ENCODE measurements around the gene MAP3K5.

MAP3K5 gene

DNA sequence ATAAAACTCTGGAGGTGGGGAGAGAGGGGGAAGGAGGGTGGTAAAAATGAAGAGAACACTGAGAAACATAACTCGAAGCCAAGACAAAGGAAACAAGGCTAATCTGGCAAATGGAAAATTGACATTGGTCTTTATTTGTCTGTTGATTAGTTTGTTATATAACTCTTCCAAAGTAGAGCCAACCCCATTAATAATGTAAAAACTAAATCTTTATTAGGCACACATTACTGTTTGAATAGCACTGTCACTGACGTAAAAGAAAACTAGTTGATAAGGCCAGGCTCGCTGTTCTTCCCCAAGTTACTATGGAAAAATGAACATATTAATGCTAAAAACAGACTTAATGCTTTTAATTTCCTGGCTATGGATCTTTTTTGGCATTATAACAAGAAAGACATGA lies 110.0 kb downstream of the MAP3K5 start:
- DNase-seq (ENCODE audit: low read depth) = no peak

DNA sequence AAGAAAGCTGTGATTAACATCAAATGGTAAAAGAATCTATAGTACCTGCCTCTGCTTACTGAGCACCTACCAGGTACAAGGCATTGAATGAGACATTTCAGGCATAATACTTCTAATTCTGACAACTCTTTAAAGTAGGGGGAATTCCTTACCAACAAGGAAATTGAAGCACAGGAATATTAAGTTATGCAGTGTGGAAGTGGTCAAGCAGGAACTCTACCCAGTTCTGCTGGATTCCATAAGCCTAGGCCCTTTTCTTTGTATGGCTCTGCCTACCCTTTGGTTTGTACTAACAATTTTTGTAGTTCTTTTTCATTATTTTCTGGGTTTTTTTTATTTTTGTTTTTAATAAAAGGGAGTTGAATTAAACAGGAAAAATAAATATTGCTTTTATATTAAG lies 114.5 kb downstream of the MAP3K5 start:
- DNase-seq (ENCODE audit: low read depth) = no peak

GRCh38 chr6:136677344-136677743 lies 114.9 kb downstream of the MAP3K5 start:
- no peak for DNase-seq (ENCODE audit: low read depth)

- DNase-seq (ENCODE audit: low read depth) = no peak
Observed at GRCh38 chr6:136676075-136676474, 116.2 kb downstream of the MAP3K5 start.

DNA sequence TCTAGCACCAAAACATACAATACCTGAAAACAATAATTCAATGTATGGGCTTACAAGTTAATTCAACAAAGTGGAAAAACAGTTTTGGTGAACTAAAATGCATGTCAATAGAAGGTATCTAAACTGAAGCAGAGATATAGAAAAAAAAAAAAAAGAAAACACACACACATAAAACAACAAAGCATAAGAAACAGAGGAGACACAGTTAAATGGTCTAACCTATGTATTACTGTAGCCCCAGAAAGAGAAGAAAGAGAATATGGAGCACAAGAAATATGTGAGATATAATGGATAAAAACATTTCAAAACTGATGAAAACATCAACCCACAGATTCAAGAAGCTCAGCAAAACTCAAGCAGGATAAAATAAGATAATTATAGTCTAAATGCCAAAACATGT lies 118.7 kb downstream of the MAP3K5 start:
- no peak for DNase-seq (ENCODE audit: low read depth)

DNA sequence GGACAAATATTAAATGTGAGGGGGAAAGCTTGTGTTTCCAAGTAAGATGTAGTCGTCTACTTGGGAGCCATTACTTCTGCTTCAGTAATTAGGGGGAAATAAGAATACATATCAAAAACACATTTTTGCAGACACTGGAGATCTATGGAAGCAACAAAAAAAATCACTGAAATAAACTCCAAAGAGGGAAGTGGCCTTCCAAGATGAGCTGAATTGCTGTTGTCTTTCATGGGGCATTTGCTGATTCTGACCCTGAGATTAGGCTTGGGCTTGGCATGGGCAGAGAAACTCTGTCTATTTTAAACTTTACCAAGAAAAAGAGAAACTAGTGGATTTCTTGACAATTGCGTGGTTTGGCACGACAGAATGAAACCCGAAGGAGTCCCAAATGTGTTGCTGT lies 120.1 kb downstream of the MAP3K5 start:
- DNase-seq (ENCODE audit: low read depth) = no peak

DNA sequence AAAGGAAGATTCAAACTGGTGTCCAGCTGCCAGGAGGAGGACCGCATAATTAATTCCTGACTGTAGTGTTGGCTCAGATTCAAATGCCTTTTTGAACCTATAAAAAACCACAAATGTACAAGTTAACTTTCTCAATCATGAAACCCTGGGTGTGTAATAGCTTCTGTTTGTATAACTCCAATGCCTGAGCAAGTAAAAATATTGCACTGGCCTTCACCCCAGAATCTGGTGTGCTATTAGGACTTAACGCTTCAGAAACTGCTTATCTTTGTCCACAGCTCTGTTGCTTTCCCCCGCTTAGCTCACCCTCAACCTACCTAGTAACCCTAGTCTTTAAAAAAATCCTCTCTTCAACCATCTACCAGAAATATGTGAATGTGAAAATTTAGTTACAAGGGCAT lies 123.0 kb downstream of the MAP3K5 start:
- peak; percentile 93 for DNase-seq (ENCODE audit: low read depth)

GRCh38 chr6:136668571-136668970 lies 123.7 kb downstream of the MAP3K5 start:
- DNase-seq (ENCODE audit: low read depth) = no peak

- DNase-seq (ENCODE audit: low read depth) = no peak
Observed at GRCh38 chr6:136666041-136666440, 126.2 kb downstream of the MAP3K5 start.

DNA sequence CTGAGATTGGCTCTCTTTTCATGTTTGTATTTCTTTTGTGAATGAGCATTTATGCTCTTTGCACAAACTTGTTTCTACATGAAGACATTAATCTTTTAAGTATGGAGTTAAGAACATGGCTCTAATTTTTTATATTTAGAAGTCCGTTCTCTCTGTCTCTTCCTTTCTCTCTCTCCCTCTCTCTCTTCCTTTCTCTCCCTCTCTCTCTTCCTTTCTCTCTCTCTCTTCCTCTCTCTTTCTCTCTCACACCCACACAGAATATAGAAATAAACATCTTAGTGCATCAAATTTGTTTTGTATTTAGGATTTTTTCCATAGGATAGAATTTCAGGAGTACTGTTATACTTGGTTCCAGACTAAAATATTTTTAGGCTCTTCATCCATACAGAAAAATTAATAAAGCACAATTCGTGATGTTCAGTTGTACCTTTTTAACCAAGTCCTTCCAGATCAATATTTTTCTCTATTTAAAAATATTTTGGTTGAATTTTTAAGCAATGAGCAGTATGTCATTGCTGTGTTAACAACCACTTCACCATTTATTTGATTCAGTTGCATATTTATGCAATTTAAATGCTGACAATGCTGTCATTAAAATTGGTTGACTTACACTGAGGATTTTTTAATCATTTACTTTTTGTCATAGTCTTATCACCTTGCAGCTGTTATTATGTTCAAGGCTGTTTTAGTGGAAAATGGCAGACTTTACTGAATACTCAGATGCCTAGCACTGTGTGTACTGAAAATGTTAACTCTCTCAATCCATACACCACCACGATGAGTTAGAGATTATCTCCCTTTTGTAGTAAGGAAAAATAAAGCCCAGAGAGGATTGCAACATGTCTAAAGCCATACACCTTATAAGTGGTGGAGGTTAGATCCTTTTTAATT lies 129.7 kb downstream of the MAP3K5 start:
- no peak for DNase-seq (ENCODE audit: low read depth)

DNA sequence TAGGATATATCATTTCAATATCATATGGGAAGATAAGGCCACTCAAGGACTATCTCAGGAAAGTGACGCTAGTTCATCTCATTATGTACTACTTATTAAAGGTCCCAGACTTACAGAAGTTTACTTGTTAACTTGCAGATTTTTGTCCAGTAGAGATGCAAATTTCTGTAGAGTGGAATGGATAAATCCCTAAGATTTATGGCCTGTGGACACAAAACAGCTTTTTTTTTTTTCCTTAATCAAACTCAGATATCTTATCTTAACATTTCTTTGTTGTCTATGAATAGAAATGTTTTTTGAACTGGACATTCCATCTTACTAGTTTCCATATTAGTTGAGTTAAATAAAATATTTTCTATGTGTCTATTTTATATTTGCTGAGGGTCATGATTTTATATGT lies 131.6 kb downstream of the MAP3K5 start:
- no peak for DNase-seq (ENCODE audit: low read depth)

DNA sequence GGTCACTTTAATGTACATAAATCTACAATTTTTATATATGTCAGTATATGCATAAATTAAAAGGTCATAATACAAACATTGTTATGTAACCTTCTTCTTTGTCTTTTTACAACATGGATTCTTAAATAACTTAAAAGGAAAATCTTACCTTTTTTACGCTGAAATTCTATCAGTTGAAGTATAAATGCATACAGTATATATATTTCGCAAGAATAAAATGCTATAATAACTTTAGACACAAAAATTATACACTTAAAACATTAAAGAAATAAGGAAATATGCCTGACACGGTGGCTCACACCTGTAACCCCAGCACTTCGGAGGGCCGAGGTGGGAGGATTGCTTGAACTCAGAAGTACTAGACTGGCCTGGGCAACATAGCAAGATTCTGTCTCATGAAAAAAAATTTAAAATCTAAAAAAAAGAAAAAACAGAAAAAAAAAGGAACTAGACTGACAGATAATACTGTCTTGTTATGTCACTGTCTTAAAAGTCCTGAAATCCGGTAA lies 132.2 kb downstream of the MAP3K5 start:
- no peak for DNase-seq (ENCODE audit: low read depth)

GRCh38 chr6:136658711-136659110 lies 133.6 kb downstream of the MAP3K5 start:
- no peak for DNase-seq (ENCODE audit: low read depth)

GRCh38 chr6:136657666-136658065 lies 134.6 kb downstream of the MAP3K5 start:
- no peak for DNase-seq (ENCODE audit: low read depth)

DNA sequence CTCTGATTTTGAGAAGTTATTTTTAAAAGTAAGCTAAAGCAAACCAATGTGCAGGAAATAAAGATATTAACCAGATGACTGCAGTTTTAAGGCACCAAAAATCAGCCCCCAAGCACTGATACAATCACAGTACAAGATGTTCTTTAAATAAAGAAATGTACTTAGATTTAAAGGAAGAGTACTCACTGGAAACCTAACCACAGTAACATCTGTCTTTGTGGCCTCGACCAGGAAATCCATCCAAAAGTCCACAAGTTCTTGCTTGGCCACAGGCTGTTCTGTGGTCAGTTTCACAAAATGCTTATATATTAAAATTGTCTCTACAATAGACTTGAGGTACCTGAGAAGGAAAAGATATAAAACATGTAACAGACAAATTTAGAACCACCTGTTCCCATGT lies 136.2 kb downstream of the MAP3K5 start:
- no peak for DNase-seq (ENCODE audit: low read depth)

GRCh38 chr6:136655239-136656014 lies 136.8 kb downstream of the MAP3K5 start:
- DNase-seq (ENCODE audit: low read depth) = no peak

GRCh38 chr6:136654086-136654485 lies 138.2 kb downstream of the MAP3K5 start:
- DNase-seq (ENCODE audit: low read depth) = no peak

DNA sequence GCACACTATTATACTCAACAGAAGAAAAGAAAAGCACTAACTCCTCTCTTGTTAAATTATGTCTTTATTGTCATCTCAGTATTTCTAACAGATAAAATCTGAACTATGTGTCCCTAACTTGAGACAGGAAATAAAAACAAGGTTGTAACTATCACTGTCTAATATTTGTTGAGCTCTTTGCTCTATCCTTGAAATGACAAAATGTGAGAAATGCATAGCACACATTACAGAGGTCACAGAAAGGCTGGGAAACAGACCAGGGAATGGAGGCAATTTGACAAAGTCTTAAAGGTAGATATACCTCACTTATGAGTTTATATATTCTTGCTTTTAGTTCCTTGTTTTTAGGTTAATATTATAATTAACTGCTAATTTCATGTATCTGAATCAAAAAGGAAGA lies 139.6 kb downstream of the MAP3K5 start:
- DNase-seq (ENCODE audit: low read depth) = no peak

DNA sequence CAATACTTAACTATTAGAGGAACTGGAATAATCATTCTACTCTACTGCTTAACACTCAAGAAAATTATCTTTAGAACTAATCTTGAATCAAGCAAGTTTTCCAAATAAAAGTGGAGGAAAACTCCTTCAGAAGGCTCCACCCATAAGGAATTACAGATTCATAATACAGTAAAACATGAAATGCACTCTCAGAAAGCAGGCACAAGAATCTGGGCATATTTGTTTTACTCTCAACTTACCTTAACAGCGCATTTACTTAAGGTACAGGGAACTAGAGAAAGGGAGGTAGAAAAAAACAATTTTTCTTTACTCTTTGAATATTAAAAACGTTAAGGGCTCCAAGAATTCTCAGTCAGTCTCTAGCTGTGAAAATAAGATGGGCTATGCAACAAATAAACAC lies 140.3 kb downstream of the MAP3K5 start:
- no peak for DNase-seq (ENCODE audit: low read depth)

DNA sequence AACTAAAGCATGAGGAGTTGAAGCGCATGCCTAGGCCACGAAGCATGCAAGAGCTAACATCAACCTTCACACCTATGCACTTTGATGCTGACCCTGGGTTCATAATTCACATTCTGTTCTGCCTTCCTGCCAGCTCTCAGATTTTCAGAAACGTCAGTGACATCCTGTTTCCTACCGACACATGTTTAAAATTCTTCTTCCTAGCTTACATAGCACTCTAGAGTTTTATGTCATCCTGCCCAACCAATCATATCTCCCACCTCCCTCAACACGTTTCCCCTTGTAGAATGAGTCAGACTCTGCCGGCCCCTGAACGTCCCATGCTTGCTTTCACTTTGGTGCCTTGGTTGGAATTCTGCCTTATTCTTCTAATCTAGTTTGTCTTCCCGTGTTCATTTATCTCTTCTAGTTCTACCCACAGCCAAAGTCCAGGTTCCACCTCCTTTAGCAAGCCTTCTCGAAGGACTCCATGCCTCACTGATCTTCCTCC lies 144.9 kb downstream of the MAP3K5 start:
- peak; percentile 80 for DNase-seq (ENCODE audit: low read depth)

- DNase-seq (ENCODE audit: low read depth) = peak; percentile 43
Observed at GRCh38 chr6:136646377-136646776, 145.9 kb downstream of the MAP3K5 start.

DNA sequence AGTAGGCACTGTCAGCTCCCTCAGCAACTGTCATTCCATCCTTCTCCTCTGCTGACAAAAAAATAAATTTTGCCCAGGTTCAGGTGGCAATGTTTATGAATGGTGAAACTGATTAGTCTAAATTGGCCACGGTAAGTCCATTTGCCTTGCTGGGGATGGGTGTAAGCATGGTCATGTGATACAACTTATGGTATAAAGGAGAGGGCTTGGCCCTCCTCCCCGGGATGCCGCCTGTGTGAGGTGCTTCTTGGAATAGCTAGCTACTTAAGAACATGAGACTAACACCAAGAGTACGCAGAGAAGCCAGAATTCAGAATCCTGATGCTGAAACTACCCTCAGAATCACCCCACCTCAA lies 147.7 kb downstream of the MAP3K5 start:
- no peak for DNase-seq (ENCODE audit: low read depth)
